Suprapubic skin (tissue), 4 donors: ENCODE results near the gene SCYGR3. TPM values are rescaled to one million over a fixed set of nuclear protein-coding genes. Genes with fewer than 3 reads are reported as not detected.

ENCODE experiments used
- DNase-seq, 2 donors: peaks; one replicate each; pipeline ENCODE4 v3.0.0-alpha.2; 2019; ENCODE audit warnings: low spot score in 2 of 2
- H3K27ac ChIP-seq: fragments of 200-600 bp; sonication (generic); one replicate; pipeline ENCODE4 v1.5.1; 2019
- H3K27me3 ChIP-seq: fragments of 200-600 bp; sonication (generic); one replicate; pipeline ENCODE4 v1.5.1; 2019
- H3K36me3 ChIP-seq: fragments of 200-600 bp; sonication (generic); one replicate; pipeline ENCODE4 v1.5.1; 2019
- H3K4me1 ChIP-seq: fragments of 200-600 bp; sonication (generic); one replicate; pipeline ENCODE4 v1.5.1; 2019
- H3K4me3 ChIP-seq: fragments of 200-600 bp; sonication (generic); one replicate; pipeline ENCODE4 v1.5.1; 2019; ENCODE audit warnings: mild to moderate bottlenecking
- H3K9me3 ChIP-seq: fragments of 200-600 bp; sonication (generic); one replicate; pipeline ENCODE4 v1.5.1; 2019
- CTCF ChIP-seq, 2 donors: fragments of 200-600 bp in 1 of 2; fragments of 450-650 bp in 1 of 2; sonication (generic) in 1 of 2; IDR thresholded peaks; one replicate each; pipeline ENCODE4 v1.5.1; 2016 to 2019; ENCODE audit warnings: antibody characterized with exemption in 2 of 2, mild to moderate bottlenecking in 1 of 2, moderate library complexity in 1 of 2
- EP300 ChIP-seq: sonication (generic); formaldehyde crosslinking; IDR thresholded peaks from one replicate; pipeline ENCODE4 v1.6.1; 2017; ENCODE audit warnings: antibody characterized with exemption
- POLR2A ChIP-seq, 2 donors: fragments of 450-650 bp; IDR thresholded peaks; one replicate each; pipeline ENCODE4 v1.6.1; 2017; ENCODE audit warnings: antibody characterized with exemption in 2 of 2, mild to moderate bottlenecking in 2 of 2, moderate library complexity in 2 of 2
- POLR2AphosphoS5 ChIP-seq, 3 donors: sonication (generic); formaldehyde crosslinking; IDR thresholded peaks; one replicate each; pipeline ENCODE4 v1.6.1; 2017; ENCODE audit warnings: antibody characterized with exemption in 3 of 3
- WGBS: methylation state at CpG from one replicate; pipeline ENCODE4 v1.1.5; 2018; 5-methylcytosine and 5-hydroxymethylcytosine counted together
- total RNA-seq, 4 donors: library from RNA; depleted of rRNA; stranded (reverse); fragments of >200 nt; gene quantifications; one replicate each; pipeline ENCODE4 v1.1.0, GENCODE V29; 2016

Gene SCYGR3
- total RNA-seq, 4 donors from 2014 or later: not detected

DNA sequence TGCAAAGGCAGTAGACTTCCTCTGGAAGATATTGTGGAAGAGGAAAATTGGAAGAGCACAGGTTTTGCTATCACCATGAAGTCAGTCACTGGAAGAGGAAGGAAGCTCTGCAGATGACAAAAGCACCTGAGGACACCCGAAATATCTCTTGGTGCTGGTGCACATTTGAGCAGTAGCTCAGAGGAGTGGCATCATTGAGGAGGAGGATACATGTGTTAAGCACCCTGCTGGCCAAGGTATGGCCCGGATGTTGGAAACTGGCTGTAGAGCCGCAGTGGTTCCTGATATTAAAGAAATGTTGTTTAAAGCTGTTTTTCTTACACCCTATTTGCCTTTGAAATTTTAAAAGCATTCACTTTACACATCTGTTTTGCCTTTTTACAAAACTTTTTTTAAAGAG is 48.6 kb downstream of the SCYGR3 start:
- H3K36me3 ChIP-seq: peaks cover 3% of the 10 kb centered on the region
- H3K27me3 ChIP-seq: no peaks in the 10 kb centered on the region
- WGBS: 62% methylated on average over 3 of the region's 3 CpGs
- TF ChIP-seq CTCF (IDR thresholded peaks at IDR 0.05): no peak
- no peak for TF ChIP-seq EP300
- no peak for TF ChIP-seq POLR2AphosphoS5 (IDR thresholded peaks at IDR 0.05)
- no peak overlapping the region for H3K27ac ChIP-seq
- no peaks in the 10 kb centered on the region for H3K4me1 ChIP-seq
- no peak for DNase-seq
- no peak overlapping the region for H3K4me3 ChIP-seq
- no peaks in the 10 kb centered on the region for H3K9me3 ChIP-seq

DNA sequence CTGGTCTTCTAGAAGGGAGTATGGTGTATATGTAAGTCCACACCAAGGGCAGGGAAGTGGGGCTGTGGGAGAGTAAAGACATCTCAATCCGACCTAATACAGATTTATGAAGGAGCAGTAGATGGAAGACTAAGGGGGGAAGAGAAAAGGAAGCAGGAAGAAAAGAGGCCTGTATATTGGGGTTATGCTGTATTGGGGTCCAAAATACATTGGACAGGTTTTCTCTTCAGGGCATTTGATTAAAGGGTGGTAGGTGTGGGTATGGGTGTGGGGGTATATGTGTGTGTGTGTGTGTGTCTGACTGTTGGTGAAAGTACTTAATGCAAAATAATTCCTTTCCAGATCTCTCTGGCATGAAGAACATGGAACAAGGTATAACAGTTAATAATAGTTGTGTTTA is 49.6 kb downstream of the SCYGR3 start:
- Histone ChIP-seq H3K27me3 (no peaks in the 10 kb centered on the region), H3K9me3 (no peaks in the 10 kb centered on the region), H3K36me3 (peaks cover 3% of the 10 kb centered on the region), H3K27ac (no peak overlapping the region), H3K4me3 (no peak overlapping the region), H3K4me1 (no peaks in the 10 kb centered on the region)
- WGBS: 100% methylated on average over 1 of the region's 1 CpG
- no peak for DNase-seq
- TF ChIP-seq EP300 (no peak), CTCF (IDR thresholded peaks at IDR 0.05) (no peak), POLR2A (IDR thresholded peaks at IDR 0.05) (no peak)

Other genes starting within 250 kb of the SCYGR3 start
- under 1 TPM in 1 of 4 donors, not detected in 3; 0.42 TPM for gene TM4SF20, start 235.5 kb downstream of the SCYGR3 start, total RNA-seq
- not detected for gene SCYGR1, start 226.9 kb downstream of the SCYGR3 start, total RNA-seq
- 10 to 100 TPM; 41.0 to 60.3 (median 55.0) TPM for gene AGFG1, start 142.7 kb downstream of the SCYGR3 start, total RNA-seq
- gene SCYGR2, start 15.9 kb downstream of the SCYGR3 start, total RNA-seq: 10 to 100 TPM in 1 of 4 donors, not detected in 3; 15.5 TPM
- 1 to 10 TPM in 3 of 4 donors, not detected in 1; 1.3 to 7.2 (median 1.5) TPM for gene SCYGR4, start 2.7 kb upstream of the SCYGR3 start, total RNA-seq
- gene SCYGR5, start 52.0 kb upstream of the SCYGR3 start, total RNA-seq: not detected
- 10 to 100 TPM in 1 of 4 donors, 1 to 10 TPM in 3; 5.1 to 14.5 (median 7.4) TPM for gene SLC19A3, start 103.2 kb upstream of the SCYGR3 start, total RNA-seq
- not detected for gene SCYGR6, start 109.9 kb upstream of the SCYGR3 start, total RNA-seq
- not detected for gene SCYGR7, start 113.5 kb upstream of the SCYGR3 start, total RNA-seq
- gene SCYGR8, start 131.1 kb upstream of the SCYGR3 start, total RNA-seq: 1 to 10 TPM in 3 of 4 donors, not detected in 1; 2.3 to 9.8 (median 6.3) TPM
- 1 to 10 TPM in 2 of 4 donors, not detected in 2; 2.0 to 4.2 TPM for gene CCL20, start 199.0 kb upstream of the SCYGR3 start, total RNA-seq